Measurements from ENCODE around the gene PRKCE. TPM values are rescaled to one million over a fixed set of nuclear protein-coding genes. Genes with fewer than 3 reads are reported as not detected.

Gene PRKCE
- total and polyA plus RNA-seq, 2 of the 8 experiments (the other 6 are each of a cell fraction or from before 2014, with no cell fraction given): 0.54 to 2.1 TPM

DNA sequence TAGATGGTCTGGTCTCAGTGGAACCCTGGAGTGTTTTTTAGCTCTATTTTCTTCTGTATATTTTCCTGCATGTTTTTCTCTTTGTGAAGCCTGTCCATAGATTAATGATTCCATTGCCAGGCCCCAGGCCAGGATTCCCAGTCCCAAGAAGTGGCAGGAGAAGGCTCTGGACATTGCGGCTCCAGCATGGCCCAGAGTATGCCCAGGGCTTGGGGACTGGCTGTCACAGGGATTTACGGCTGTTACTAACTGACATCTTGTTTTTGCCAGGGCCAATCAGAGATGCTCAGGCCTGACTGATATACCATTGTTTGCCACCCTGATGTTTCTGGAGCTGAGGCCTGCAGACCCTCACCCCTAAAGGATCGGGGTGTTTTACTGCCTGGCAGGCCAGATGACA is 59.0 kb downstream of the PRKCE start:
- WGBS, 2 experiments (ENCODE audit: extremely low coverage in 1 of 2, insufficient coverage in 1 of 2, insufficient read length in 1 of 2, insufficient replicate concordance in 2 of 2, low coverage in 1 of 2, low lambda C conversion rate in 2 of 2, missing lambda C conversion rate in 1 of 2): 86% methylated on average over 3 of the region's 3 CpGs; no CpG with 5 or more reads in 1 of the 2 experiments
- TF ChIP-seq RBBP5 (IDR thresholded peaks at IDR 0.05; ENCODE audit: borderline replicate concordance, low read depth, low read length) (no peak), CREB1 (IDR thresholded peaks at IDR 0.05) (no peak), CHD2 (IDR thresholded peaks at IDR 0.05; ENCODE audit: low read length) (no peak), EGR1 (IDR thresholded peaks at IDR 0.05; ENCODE audit: borderline replicate concordance, low read depth, low read length) (no peak)
- no peak overlapping the region for H3K4me3 ChIP-seq (ENCODE audit: extremely low read depth in 1 of 4, insufficient read depth in 2 of 4, low read depth in 3 of 4, low read length in 4 of 4)
- H2BK20ac ChIP-seq (ENCODE audit: low read length): no peak overlapping the region
- H4K8ac ChIP-seq (ENCODE audit: extremely low read depth, insufficient read depth, low read length): no peak overlapping the region
- no peaks in the 10 kb centered on the region for H3K23me2 ChIP-seq (ENCODE audit: low read depth, low read length)
- POLR2A ChIA-PET (ENCODE audit: partially characterized antibody): no interaction called here
- H2BK5ac ChIP-seq (ENCODE audit: low read depth, low read length): no peak overlapping the region
- H3K56ac ChIP-seq (replicated peaks; ENCODE audit: insufficient read length, low read depth, low read length): no peak overlapping the region
- no peaks in the 10 kb centered on the region for H4K20me1 ChIP-seq (replicated peaks in 1 of 2; ENCODE audit: control insufficient read depth in 1 of 2, insufficient read depth in 2 of 2, low read length in 2 of 2)
- H3K9me3 ChIP-seq (ENCODE audit: insufficient read depth in 2 of 2, low read depth in 1 of 2, low read length in 1 of 2): no peaks in the 10 kb centered on the region
- no peak overlapping the region for H2BK15ac ChIP-seq (ENCODE audit: low read length)
- CTCF ChIA-PET (ENCODE audit: partially characterized antibody): interaction anchor here (1.4 to 2.0 kb wide), 3 partner anchors 20 to 103 kb away, joined by 3 to 6 read pairs (median 4); no protein-coding TSS in a partner anchor
- no peak overlapping the region for H3K9ac ChIP-seq (replicated peaks in 1 of 4; ENCODE audit: extremely low read depth in 1 of 4, low read depth in 3 of 4, low read length in 3 of 4)
- no peaks in the 10 kb centered on the region for H3K36me3 ChIP-seq (ENCODE audit: control insufficient read depth in 2 of 4, insufficient read depth in 4 of 4, low read length in 3 of 4)
- no peak overlapping the region for H4K5ac ChIP-seq (ENCODE audit: insufficient read length, low read depth, low read length)
- no peak for FAIRE-seq
- H4K91ac ChIP-seq (replicated peaks; ENCODE audit: insufficient read length, low read length): no peak overlapping the region
- no peak overlapping the region for H2BK12ac ChIP-seq (ENCODE audit: low read depth, low read length)
- no peaks in the 10 kb centered on the region for H3K79me1 ChIP-seq (ENCODE audit: low read depth, low read length)
- H3K4me2 ChIP-seq (ENCODE audit: insufficient read depth in 1 of 2, low read depth in 2 of 2, low read length in 2 of 2): no peak overlapping the region
- H3K14ac ChIP-seq (ENCODE audit: insufficient read length): no peak overlapping the region
- H3K79me2 ChIP-seq (ENCODE audit: control insufficient read depth in 1 of 2, insufficient read depth in 2 of 2, low read length in 2 of 2): no peaks in the 10 kb centered on the region
- no peak overlapping the region for H2AK5ac ChIP-seq (ENCODE audit: low read depth, low read length)
- no peak for DNase-seq (ENCODE audit: low read depth in 1 of 2, low spot score in 2 of 2)
- H3K27me3 ChIP-seq (replicated peaks in 1 of 4; ENCODE audit: control insufficient read depth in 3 of 4, extremely low read depth in 1 of 4, insufficient read depth in 3 of 4, low read length in 3 of 4): no peaks in the 10 kb centered on the region
- H2AFZ ChIP-seq (ENCODE audit: low read length): no peak overlapping the region
- no peak overlapping the region for H3K18ac ChIP-seq (ENCODE audit: extremely low read depth, low read length)
- no peak overlapping the region for H2BK120ac ChIP-seq (replicated peaks; ENCODE audit: low read depth, low read length)
- H3K4ac ChIP-seq (replicated peaks; ENCODE audit: insufficient read length, low read depth, low read length): no peak overlapping the region
- 0 out of 7 replicates have a peak, but pooled peaks cover 0 to 2% (median 0%) of the 10 kb centered on the region in 4 experiments for H3K4me1 ChIP-seq (replicated peaks in 1 of 4; ENCODE audit: control insufficient read depth in 3 of 4, insufficient read depth in 4 of 4, low read length in 3 of 4)
- no peak overlapping the region for H3K27ac ChIP-seq (ENCODE audit: low read depth, low read length)
- H3K23ac ChIP-seq (ENCODE audit: insufficient read length): no peak overlapping the region
